ENCODE results near the gene RAB6A.

RAB6A gene

DNA sequence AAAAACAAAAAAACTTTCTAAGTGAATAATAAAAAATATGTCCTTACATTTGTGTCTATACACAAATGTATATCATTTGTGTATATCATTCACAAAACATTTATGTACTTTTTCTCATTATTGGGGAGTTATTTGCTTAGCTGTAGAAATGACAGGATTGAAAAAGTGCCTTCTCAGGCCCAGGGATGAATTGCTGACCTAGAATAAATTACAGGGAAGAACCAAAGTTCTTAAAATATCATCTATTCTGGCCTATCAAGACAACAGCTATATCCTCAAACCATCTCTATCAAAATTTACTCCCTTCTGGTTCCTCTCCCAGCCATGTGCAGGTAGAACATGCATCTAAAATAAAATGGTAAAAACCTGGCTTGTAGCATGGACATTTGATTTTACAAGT, 1.9 kb upstream of the RAB6A start:
- no peak overlapping the region for H3K4me3 ChIP-seq (ENCODE audit: control insufficient read depth in 1 of 7, extremely low read depth in 1 of 7, insufficient read depth in 4 of 7, low read depth in 2 of 7, low read length in 6 of 7)
- ChIA-PET POLR2A (no interaction called here), CTCF (interaction anchor here (1.7 to 4.8 kb wide), 2 partner anchors 16 to 65 kb away, joined by 5 to 28 read pairs; no protein-coding TSS in a partner anchor)

DNA sequence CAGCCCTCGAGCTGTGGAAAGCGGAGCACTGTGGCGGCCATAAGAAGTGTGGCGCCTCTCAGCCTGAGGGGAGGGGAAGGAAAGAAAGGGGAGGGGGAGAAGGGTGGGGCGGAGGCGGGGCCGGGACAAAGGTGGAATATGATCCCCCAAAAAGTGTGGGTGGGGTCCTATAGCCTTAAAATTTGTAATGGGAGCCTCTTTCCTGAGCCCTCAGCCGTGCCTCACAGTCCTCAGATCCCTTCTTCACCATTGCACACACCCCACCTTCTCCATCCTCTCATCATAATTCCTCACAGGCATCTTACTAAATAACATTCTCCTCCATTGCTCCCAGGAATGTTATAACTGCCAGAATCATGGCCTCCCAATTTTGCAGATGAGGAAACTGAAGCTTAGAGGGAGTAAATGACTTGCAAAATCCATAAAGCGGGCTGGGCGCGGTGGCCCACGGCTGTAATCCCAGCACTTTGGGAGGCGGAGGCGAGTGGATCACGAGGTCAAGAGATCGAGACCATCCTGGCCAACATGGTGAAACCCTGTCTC, 600 bp upstream of the RAB6A start:
- H3K27ac ChIP-seq (ENCODE audit: insufficient read depth in 1 of 2, low read depth in 1 of 2, low read length in 2 of 2, poor library complexity in 1 of 2, severe bottlenecking in 2 of 2) = peak overlapping the region in 1 of 2 experiments; percentile 80

More for the DNA sequence above, 1.9 kb upstream of the RAB6A start:
- Histone ChIP-seq H3K9me3 (ENCODE audit: control extremely low read depth in 1 of 5, control insufficient read depth in 4 of 5, insufficient read depth in 2 of 5, low read depth in 1 of 5, low read length in 4 of 5) (no peaks in the 10 kb centered on the region), H3K36me3 (ENCODE audit: control insufficient read depth in 4 of 4, insufficient read depth in 4 of 4, low read length in 3 of 4) (no peaks in the 10 kb centered on the region), H3K4me1 (ENCODE audit: control extremely low read depth in 1 of 4, control insufficient read depth in 4 of 4, insufficient read depth in 4 of 4, low read length in 3 of 4) (peaks cover 0 to 19% (median 11%) of the 10 kb centered on the region in 4 experiments), H3K27ac (ENCODE audit: insufficient read depth in 1 of 2, low read depth in 1 of 2, low read length in 2 of 2, poor library complexity in 1 of 2, severe bottlenecking in 2 of 2) (no peak overlapping the region), H3K27me3 (replicated peaks in 2 of 5; ENCODE audit: control insufficient read depth in 4 of 5, insufficient read depth in 5 of 5, low read length in 4 of 5) (no peaks in the 10 kb centered on the region)
- DNase-seq = no peak

DNA sequence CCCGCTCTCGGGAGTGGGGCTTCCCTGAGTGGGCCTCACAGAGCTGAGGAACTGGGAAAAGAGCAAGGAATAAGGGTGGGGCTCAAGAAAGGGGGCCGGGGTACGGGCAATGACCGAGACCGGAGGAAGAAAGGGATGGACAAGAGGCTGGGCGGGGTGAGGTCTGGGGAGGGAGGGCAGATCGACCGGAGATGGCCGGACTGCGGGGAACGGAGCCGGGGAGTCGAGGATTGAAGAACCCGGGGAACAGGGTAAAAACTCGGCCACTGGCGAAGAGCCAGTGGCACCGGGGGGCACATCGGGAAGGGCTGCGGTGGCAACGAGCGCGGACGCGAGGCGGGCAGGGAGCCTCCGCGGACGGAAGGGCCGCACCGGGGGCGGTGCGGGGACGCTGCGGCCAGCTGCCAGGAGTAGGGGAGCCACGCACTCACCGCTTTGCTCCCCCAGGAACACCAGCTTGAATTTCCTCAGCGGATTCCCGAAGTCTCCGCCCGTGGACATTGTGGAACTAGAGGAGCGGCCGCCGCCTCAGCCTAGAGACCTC, 667 bp downstream of the RAB6A start:
- no peaks in the 10 kb centered on the region for H3K9me3 ChIP-seq (ENCODE audit: control extremely low read depth in 1 of 5, control insufficient read depth in 4 of 5, insufficient read depth in 2 of 5, low read depth in 1 of 5, low read length in 4 of 5)
- no peak for DNase-seq
- POLR2A ChIA-PET = interaction anchor here (1.5 kb wide), 1 partner anchor 19 kb away, joined by 10 read pairs; no protein-coding TSS in a partner anchor
- peak overlapping the region; percentile 82 to 97 (median 94) for H3K4me3 ChIP-seq (ENCODE audit: control insufficient read depth in 1 of 7, extremely low read depth in 1 of 7, insufficient read depth in 4 of 7, low read depth in 2 of 7, low read length in 6 of 7)
- WGBS (ENCODE audit: insufficient coverage) = 0% methylated on average over 43 of the region's 44 CpGs
- H3K4me1 ChIP-seq (ENCODE audit: control extremely low read depth in 1 of 4, control insufficient read depth in 4 of 4, insufficient read depth in 4 of 4, low read length in 3 of 4) = peaks cover 0 to 19% (median 11%) of the 10 kb centered on the region in 4 experiments
- H3K27ac ChIP-seq (ENCODE audit: insufficient read depth in 1 of 2, low read depth in 1 of 2, low read length in 2 of 2, poor library complexity in 1 of 2, severe bottlenecking in 2 of 2) = peak overlapping the region; percentile 33 to 87
- H3K36me3 ChIP-seq (ENCODE audit: control insufficient read depth in 4 of 4, insufficient read depth in 4 of 4, low read length in 3 of 4) = no peaks in the 10 kb centered on the region
- CTCF ChIA-PET = interaction anchor here (1.2 to 4.8 kb wide), 3 partner anchors 18 to 98 kb away, joined by 5 to 28 read pairs (median 7); no protein-coding TSS in a partner anchor
- no peaks in the 10 kb centered on the region for H3K27me3 ChIP-seq (replicated peaks in 2 of 5; ENCODE audit: control insufficient read depth in 4 of 5, insufficient read depth in 5 of 5, low read length in 4 of 5)

More for the DNA sequence above, 600 bp upstream of the RAB6A start:
- Histone ChIP-seq H3K27me3 (replicated peaks in 2 of 5; ENCODE audit: control insufficient read depth in 4 of 5, insufficient read depth in 5 of 5, low read length in 4 of 5) (no peaks in the 10 kb centered on the region), H3K4me1 (ENCODE audit: control extremely low read depth in 1 of 4, control insufficient read depth in 4 of 4, insufficient read depth in 4 of 4, low read length in 3 of 4) (peaks cover 0 to 19% (median 11%) of the 10 kb centered on the region in 4 experiments), H3K9me3 (ENCODE audit: control extremely low read depth in 1 of 5, control insufficient read depth in 4 of 5, insufficient read depth in 2 of 5, low read depth in 1 of 5, low read length in 4 of 5) (no peaks in the 10 kb centered on the region), H3K4me3 (ENCODE audit: control insufficient read depth in 1 of 7, extremely low read depth in 1 of 7, insufficient read depth in 4 of 7, low read depth in 2 of 7, low read length in 6 of 7) (peak overlapping the region in 6 of 7 experiments; percentile 52 to 96 (median 80)), H3K36me3 (ENCODE audit: control insufficient read depth in 4 of 4, insufficient read depth in 4 of 4, low read length in 3 of 4) (no peaks in the 10 kb centered on the region)
- POLR2A ChIA-PET = interaction anchor here (1.1 to 1.5 kb wide), 3 partner anchors 9 to 119 kb away, joined by 3 to 10 read pairs (median 3); no protein-coding TSS in a partner anchor
- WGBS (ENCODE audit: insufficient coverage) = 56% methylated on average over 12 of the region's 16 CpGs
- CTCF ChIA-PET = interaction anchor here (1.2 to 4.8 kb wide), 3 partner anchors 17 to 100 kb away, joined by 5 to 28 read pairs (median 7); no protein-coding TSS in a partner anchor
- DNase-seq = no peak

DNA sequence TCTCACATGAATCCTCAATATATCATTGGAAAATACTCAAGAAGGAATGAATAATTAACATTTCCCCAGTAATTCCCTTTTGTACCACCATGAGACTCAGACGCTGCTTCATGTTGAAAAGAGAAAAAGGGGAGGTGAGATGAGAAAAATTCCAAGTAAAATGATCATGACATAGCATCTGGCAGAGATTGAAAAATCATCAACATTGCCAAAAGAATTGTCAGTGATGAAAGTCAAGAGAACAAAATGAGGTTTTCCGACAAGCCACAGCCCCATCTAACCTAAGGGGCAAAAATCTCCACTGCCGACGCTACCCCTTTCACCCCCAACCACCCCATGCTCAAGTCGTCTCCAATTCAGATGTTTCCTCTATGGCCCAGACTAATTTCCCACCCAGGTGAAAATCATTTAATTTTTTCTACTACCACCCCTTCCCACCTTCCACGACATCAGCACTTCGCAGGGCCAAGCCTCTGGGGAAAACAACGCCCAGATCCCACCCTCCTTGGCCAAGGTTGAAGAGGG, 1.2 kb downstream of the RAB6A start:
- Histone ChIP-seq H3K27ac (ENCODE audit: insufficient read depth in 1 of 2, low read depth in 1 of 2, low read length in 2 of 2, poor library complexity in 1 of 2, severe bottlenecking in 2 of 2) (peak overlapping the region; percentile 33 to 87), H3K4me1 (ENCODE audit: control extremely low read depth in 1 of 4, control insufficient read depth in 4 of 4, insufficient read depth in 4 of 4, low read length in 3 of 4) (peaks cover 0 to 19% (median 11%) of the 10 kb centered on the region in 4 experiments), H3K36me3 (ENCODE audit: control insufficient read depth in 4 of 4, insufficient read depth in 4 of 4, low read length in 3 of 4) (no peaks in the 10 kb centered on the region), H3K27me3 (replicated peaks in 2 of 5; ENCODE audit: control insufficient read depth in 4 of 5, insufficient read depth in 5 of 5, low read length in 4 of 5) (no peaks in the 10 kb centered on the region), H3K9me3 (ENCODE audit: control extremely low read depth in 1 of 5, control insufficient read depth in 4 of 5, insufficient read depth in 2 of 5, low read depth in 1 of 5, low read length in 4 of 5) (no peaks in the 10 kb centered on the region), H3K4me3 (ENCODE audit: control insufficient read depth in 1 of 7, extremely low read depth in 1 of 7, insufficient read depth in 4 of 7, low read depth in 2 of 7, low read length in 6 of 7) (peak overlapping the region; percentile 82 to 97 (median 94))
- POLR2A ChIA-PET = no interaction called here
- WGBS (ENCODE audit: insufficient coverage) = 0% methylated on average over 5 of the region's 8 CpGs
- CTCF ChIA-PET = no interaction called here
- peak in 2 of 3 donors; percentile 34 to 55 for DNase-seq

DNA sequence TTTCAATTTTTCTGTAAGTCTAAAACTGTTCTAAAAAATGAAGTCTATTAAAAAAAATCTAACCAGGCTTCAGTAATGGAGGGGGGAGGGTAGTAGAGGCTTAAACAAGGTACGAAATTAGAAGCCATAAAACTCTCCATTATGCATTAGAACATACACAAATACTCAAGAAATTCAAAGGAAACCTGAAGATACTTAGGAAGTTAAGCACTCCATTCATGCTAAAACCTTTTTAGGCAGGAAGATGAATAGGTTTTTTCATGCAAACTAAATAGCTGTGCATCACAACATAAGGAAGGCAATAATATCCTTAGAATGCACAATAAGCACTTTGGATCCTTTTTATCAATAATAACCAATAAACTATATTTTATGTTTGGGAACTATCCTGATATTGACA, 2.4 kb downstream of the RAB6A start:
- ChIA-PET POLR2A (no interaction called here), CTCF (no interaction called here)
- Histone ChIP-seq H3K27ac (ENCODE audit: insufficient read depth in 1 of 2, low read depth in 1 of 2, low read length in 2 of 2, poor library complexity in 1 of 2, severe bottlenecking in 2 of 2) (no peak overlapping the region), H3K9me3 (ENCODE audit: control extremely low read depth in 1 of 5, control insufficient read depth in 4 of 5, insufficient read depth in 2 of 5, low read depth in 1 of 5, low read length in 4 of 5) (no peaks in the 10 kb centered on the region), H3K4me3 (ENCODE audit: control insufficient read depth in 1 of 7, extremely low read depth in 1 of 7, insufficient read depth in 4 of 7, low read depth in 2 of 7, low read length in 6 of 7) (no peak overlapping the region), H3K36me3 (ENCODE audit: control insufficient read depth in 4 of 4, insufficient read depth in 4 of 4, low read length in 3 of 4) (no peaks in the 10 kb centered on the region), H3K27me3 (replicated peaks in 2 of 5; ENCODE audit: control insufficient read depth in 4 of 5, insufficient read depth in 5 of 5, low read length in 4 of 5) (no peaks in the 10 kb centered on the region), H3K4me1 (ENCODE audit: control extremely low read depth in 1 of 4, control insufficient read depth in 4 of 4, insufficient read depth in 4 of 4, low read length in 3 of 4) (peaks cover 0 to 19% (median 11%) of the 10 kb centered on the region in 4 experiments)
- no CpG with 5 or more reads among the region's 1 CpG for WGBS (ENCODE audit: insufficient coverage)
- DNase-seq = no peak

DNA sequence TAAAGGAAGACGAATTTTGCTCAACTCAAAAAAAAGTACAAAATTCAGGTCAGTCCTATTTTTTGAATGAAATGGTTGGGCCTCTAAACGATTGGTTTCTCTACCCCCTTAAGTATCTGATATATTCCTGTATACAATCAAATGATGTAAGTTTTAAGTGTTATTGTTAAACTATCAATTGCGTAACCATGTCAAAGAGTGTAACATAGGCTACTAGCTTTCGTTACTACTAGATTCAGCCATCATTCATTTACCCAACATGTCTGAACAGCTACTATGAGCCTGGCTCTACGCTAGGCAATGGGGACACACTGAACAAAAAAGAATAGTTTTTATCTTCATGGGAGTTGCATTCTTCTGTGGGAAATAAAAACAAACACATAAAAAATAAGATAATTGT, 3.3 kb downstream of the RAB6A start:
- no peaks in the 10 kb centered on the region for H3K9me3 ChIP-seq (ENCODE audit: control extremely low read depth in 1 of 5, control insufficient read depth in 4 of 5, insufficient read depth in 2 of 5, low read depth in 1 of 5, low read length in 4 of 5)
- peaks cover 0 to 3% (median 0%) of the 10 kb centered on the region in 4 experiments for H3K36me3 ChIP-seq (ENCODE audit: control insufficient read depth in 4 of 4, insufficient read depth in 4 of 4, low read length in 3 of 4)
- H3K4me3 ChIP-seq (ENCODE audit: control insufficient read depth in 1 of 7, extremely low read depth in 1 of 7, insufficient read depth in 4 of 7, low read depth in 2 of 7, low read length in 6 of 7) = no peak overlapping the region
- CTCF ChIA-PET = interaction anchor here (0.8 kb wide), 1 partner anchor 50 kb away, joined by 3 read pairs; no protein-coding TSS in a partner anchor
- DNase-seq = no peak
- POLR2A ChIA-PET = no interaction called here
- H3K27ac ChIP-seq (ENCODE audit: insufficient read depth in 1 of 2, low read depth in 1 of 2, low read length in 2 of 2, poor library complexity in 1 of 2, severe bottlenecking in 2 of 2) = no peak overlapping the region
- WGBS (ENCODE audit: insufficient coverage) = 100% methylated on average over 1 of the region's 5 CpGs
- no peaks in the 10 kb centered on the region for H3K27me3 ChIP-seq (replicated peaks in 2 of 5; ENCODE audit: control insufficient read depth in 4 of 5, insufficient read depth in 5 of 5, low read length in 4 of 5)
- H3K4me1 ChIP-seq (ENCODE audit: control extremely low read depth in 1 of 4, control insufficient read depth in 4 of 4, insufficient read depth in 4 of 4, low read length in 3 of 4) = peaks cover 0 to 19% (median 11%) of the 10 kb centered on the region in 4 experiments

DNA sequence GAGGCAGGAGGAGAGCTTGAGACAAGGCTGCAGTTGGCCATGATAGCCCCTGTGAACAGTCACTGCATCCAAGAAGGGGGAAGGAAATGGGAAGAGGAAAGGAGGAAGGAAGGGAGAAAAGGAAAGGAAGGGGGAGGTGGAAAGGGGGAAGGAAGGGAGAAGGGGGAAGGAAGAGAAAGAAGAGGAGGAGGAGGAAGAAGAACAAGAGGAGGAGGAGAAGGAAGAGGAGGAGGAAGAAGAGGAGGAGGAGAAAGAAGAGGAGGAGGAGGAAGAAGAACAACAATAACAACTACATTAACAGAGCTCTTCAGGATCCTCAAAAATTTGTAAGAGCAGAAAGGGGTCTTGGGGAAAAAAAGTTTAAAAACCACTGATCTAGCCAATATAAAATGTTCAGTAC, 5.2 kb downstream of the RAB6A start:
- CTCF ChIA-PET = interaction anchor here (1.1 kb wide), 1 partner anchor 9 kb away, joined by 4 read pairs; no protein-coding TSS in a partner anchor

More for the DNA sequence above, 5.2 kb downstream of the RAB6A start:
- DNase-seq = no peak
- H3K27me3 ChIP-seq (replicated peaks in 2 of 5; ENCODE audit: control insufficient read depth in 4 of 5, insufficient read depth in 5 of 5, low read length in 4 of 5) = no peaks in the 10 kb centered on the region
- no peaks in the 10 kb centered on the region for H3K9me3 ChIP-seq (ENCODE audit: control extremely low read depth in 1 of 5, control insufficient read depth in 4 of 5, insufficient read depth in 2 of 5, low read depth in 1 of 5, low read length in 4 of 5)
- H3K4me3 ChIP-seq (ENCODE audit: control insufficient read depth in 1 of 7, extremely low read depth in 1 of 7, insufficient read depth in 4 of 7, low read depth in 2 of 7, low read length in 6 of 7) = no peak overlapping the region
- H3K27ac ChIP-seq (ENCODE audit: insufficient read depth in 1 of 2, low read depth in 1 of 2, low read length in 2 of 2, poor library complexity in 1 of 2, severe bottlenecking in 2 of 2) = no peak overlapping the region
- POLR2A ChIA-PET = no interaction called here
- H3K36me3 ChIP-seq (ENCODE audit: control insufficient read depth in 4 of 4, insufficient read depth in 4 of 4, low read length in 3 of 4) = peaks cover 0 to 3% (median 0%) of the 10 kb centered on the region in 4 experiments
- H3K4me1 ChIP-seq (ENCODE audit: control extremely low read depth in 1 of 4, control insufficient read depth in 4 of 4, insufficient read depth in 4 of 4, low read length in 3 of 4) = peaks cover under 1 to 19% (median 11%) of the 10 kb centered on the region in 4 experiments

All from common myeloid progenitor, CD34-positive (primary cell).